ENCODE results near the gene PPIL6. TPM values are rescaled to one million over a fixed set of nuclear protein-coding genes. Genes with fewer than 3 reads are reported as not detected.

Gene PPIL6
- polyA plus RNA-seq, 1 donor (not counting 4 experiments of a cell fraction or from before 2014, with no cell fraction given): 1.4 TPM

DNA sequence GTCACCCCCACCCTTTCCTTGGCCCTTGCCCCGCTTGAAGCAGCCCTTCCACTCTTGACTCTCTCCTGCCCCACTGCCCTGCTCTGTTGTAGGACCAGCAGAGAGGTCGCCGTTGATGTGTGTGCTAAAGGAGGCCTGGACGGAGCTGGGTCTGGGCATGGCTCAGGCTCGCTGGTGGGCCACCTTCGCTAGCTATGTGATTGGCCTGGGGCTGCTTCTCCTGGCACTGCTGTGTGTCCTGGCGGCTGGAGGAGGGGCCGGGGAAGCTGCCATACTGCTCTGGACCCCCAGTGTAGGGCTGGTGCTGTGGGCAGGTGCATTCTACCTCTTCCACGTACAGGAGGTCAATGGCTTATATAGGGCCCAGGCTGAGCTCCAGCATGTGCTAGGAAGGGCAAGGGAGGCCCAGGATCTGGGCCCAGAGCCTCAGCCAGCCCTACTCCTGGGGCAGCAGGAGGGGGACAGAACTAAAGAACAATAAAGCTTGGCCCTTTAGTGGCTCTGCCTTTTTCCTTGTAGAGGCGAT, 3.1 kb upstream of the PPIL6 start:
- Histone ChIP-seq H3K9ac (ENCODE audit: control insufficient read depth, extremely low read depth, insufficient read depth, low read length) (no peak overlapping the region), H3K79me2 (ENCODE audit: control insufficient read depth, insufficient read depth, low read length) (peaks cover 2% of the 10 kb centered on the region), H3K4me1 (ENCODE audit: control insufficient read depth, extremely low read depth, insufficient read depth, low read length) (peaks cover 17% of the 10 kb centered on the region), H2AFZ (ENCODE audit: control insufficient read depth, low read length) (no peak overlapping the region), H3K27me3 (ENCODE audit: control insufficient read depth, extremely low read depth, insufficient read depth, low read length) (no peaks in the 10 kb centered on the region), H3K9me3 (ENCODE audit: control insufficient read depth, low read depth, low read length) (no peaks in the 10 kb centered on the region), H4K20me1 (ENCODE audit: control insufficient read depth, extremely low read depth, insufficient read depth, low read length) (no peaks in the 10 kb centered on the region), H3K36me3 (ENCODE audit: control insufficient read depth in 2 of 2, extremely low read depth in 1 of 2, insufficient read depth in 2 of 2, low read length in 2 of 2) (peaks cover 27 to 46% of the 10 kb centered on the region in 2 experiments), H3K4me2 (ENCODE audit: control insufficient read depth, extremely low read depth, insufficient read depth, low read depth, low read length) (no peak overlapping the region), H3K9me1 (ENCODE audit: control insufficient read depth, extremely low read depth, insufficient read depth, low read length) (peaks cover 2% of the 10 kb centered on the region), H3K27ac (ENCODE audit: control insufficient read depth, insufficient read depth, low read length) (no peak overlapping the region), H3K4me3 (ENCODE audit: control insufficient read depth in 2 of 3, extremely low read depth in 1 of 3, insufficient read depth in 2 of 3, low read depth in 1 of 3, low read length in 3 of 3) (no peak overlapping the region)
- no peak for TF ChIP-seq EZH2 (IDR thresholded peaks at IDR 0.05; ENCODE audit: low read length)
- no peak for FAIRE-seq
- no peak for DNase-seq (ENCODE audit: low read depth, low spot score)
- dilution Hi-C loops (cut with MboI; ENCODE audit: extremely low pct_ligation_motif_present, low sequenced_read_pairs): no loop called here

GRCh38 chr6:109442393-109442924, 2.0 kb upstream of the PPIL6 start:
- Histone ChIP-seq H3K4me2 (ENCODE audit: control insufficient read depth, extremely low read depth, insufficient read depth, low read depth, low read length) (peak overlapping the region; percentile 89), H3K4me1 (ENCODE audit: control insufficient read depth, extremely low read depth, insufficient read depth, low read length) (peaks cover 17% of the 10 kb centered on the region), H2AFZ (ENCODE audit: control insufficient read depth, low read length) (no peak overlapping the region), H3K79me2 (ENCODE audit: control insufficient read depth, insufficient read depth, low read length) (peaks cover 2% of the 10 kb centered on the region), H3K9me3 (ENCODE audit: control insufficient read depth, low read depth, low read length) (no peaks in the 10 kb centered on the region), H3K27me3 (ENCODE audit: control insufficient read depth, extremely low read depth, insufficient read depth, low read length) (no peaks in the 10 kb centered on the region), H3K36me3 (ENCODE audit: control insufficient read depth in 2 of 2, extremely low read depth in 1 of 2, insufficient read depth in 2 of 2, low read length in 2 of 2) (peaks cover 26 to 46% of the 10 kb centered on the region in 2 experiments), H4K20me1 (ENCODE audit: control insufficient read depth, extremely low read depth, insufficient read depth, low read length) (no peaks in the 10 kb centered on the region), H3K9ac (ENCODE audit: control insufficient read depth, extremely low read depth, insufficient read depth, low read length) (no peak overlapping the region), H3K27ac (ENCODE audit: control insufficient read depth, insufficient read depth, low read length) (no peak overlapping the region), H3K9me1 (ENCODE audit: control insufficient read depth, extremely low read depth, insufficient read depth, low read length) (peaks cover 2% of the 10 kb centered on the region), H3K4me3 (ENCODE audit: control insufficient read depth in 2 of 3, extremely low read depth in 1 of 3, insufficient read depth in 2 of 3, low read depth in 1 of 3, low read length in 3 of 3) (no peak overlapping the region)
- TF ChIP-seq, protein P1, sequence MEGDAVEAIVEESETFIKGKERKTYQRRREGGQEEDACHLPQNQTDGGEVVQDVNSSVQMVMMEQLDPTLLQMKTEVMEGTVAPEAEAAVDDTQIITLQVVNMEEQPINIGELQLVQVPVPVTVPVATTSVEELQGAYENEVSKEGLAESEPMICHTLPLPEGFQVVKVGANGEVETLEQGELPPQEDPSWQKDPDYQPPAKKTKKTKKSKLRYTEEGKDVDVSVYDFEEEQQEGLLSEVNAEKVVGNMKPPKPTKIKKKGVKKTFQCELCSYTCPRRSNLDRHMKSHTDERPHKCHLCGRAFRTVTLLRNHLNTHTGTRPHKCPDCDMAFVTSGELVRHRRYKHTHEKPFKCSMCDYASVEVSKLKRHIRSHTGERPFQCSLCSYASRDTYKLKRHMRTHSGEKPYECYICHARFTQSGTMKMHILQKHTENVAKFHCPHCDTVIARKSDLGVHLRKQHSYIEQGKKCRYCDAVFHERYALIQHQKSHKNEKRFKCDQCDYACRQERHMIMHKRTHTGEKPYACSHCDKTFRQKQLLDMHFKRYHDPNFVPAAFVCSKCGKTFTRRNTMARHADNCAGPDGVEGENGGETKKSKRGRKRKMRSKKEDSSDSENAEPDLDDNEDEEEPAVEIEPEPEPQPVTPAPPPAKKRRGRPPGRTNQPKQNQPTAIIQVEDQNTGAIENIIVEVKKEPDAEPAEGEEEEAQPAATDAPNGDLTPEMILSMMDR (optimal IDR thresholded peaks at IDR 0.05 in 1 of 3, IDR thresholded peaks at IDR 0.05 in 1 of 3, conservative IDR thresholded peaks at IDR 0.05 in 1 of 3; ENCODE audit: extremely low read depth in 1 of 3, insufficient read depth in 2 of 3, low read length in 3 of 3): no peak
- TF ChIP-seq EZH2 (IDR thresholded peaks at IDR 0.05; ENCODE audit: low read length): no peak
- DNase-seq (ENCODE audit: low read depth, low spot score): no peak
- dilution Hi-C loops (cut with MboI; ENCODE audit: extremely low pct_ligation_motif_present, low sequenced_read_pairs): no loop called here
- FAIRE-seq: no peak
